Measurements from ENCODE around the gene PHACTR1.

- TF ChIP-seq, protein P1, sequence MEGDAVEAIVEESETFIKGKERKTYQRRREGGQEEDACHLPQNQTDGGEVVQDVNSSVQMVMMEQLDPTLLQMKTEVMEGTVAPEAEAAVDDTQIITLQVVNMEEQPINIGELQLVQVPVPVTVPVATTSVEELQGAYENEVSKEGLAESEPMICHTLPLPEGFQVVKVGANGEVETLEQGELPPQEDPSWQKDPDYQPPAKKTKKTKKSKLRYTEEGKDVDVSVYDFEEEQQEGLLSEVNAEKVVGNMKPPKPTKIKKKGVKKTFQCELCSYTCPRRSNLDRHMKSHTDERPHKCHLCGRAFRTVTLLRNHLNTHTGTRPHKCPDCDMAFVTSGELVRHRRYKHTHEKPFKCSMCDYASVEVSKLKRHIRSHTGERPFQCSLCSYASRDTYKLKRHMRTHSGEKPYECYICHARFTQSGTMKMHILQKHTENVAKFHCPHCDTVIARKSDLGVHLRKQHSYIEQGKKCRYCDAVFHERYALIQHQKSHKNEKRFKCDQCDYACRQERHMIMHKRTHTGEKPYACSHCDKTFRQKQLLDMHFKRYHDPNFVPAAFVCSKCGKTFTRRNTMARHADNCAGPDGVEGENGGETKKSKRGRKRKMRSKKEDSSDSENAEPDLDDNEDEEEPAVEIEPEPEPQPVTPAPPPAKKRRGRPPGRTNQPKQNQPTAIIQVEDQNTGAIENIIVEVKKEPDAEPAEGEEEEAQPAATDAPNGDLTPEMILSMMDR (IDR thresholded peaks at IDR 0.05; ENCODE audit: low read depth, low read length): no peak
- TF ChIP-seq EZH2phosphoT487 (IDR thresholded peaks at IDR 0.05; ENCODE audit: low read depth): no peak
These were observed 534.1 kb downstream of the PHACTR1 start for GRCh38 chr6:13250703-13251102.

All from OCI-LY3 (cell line).